Mesenteric fat pad (tissue), 1 donor: ENCODE measurements around the gene RIPOR3. TPM values are rescaled to one million over a fixed set of nuclear protein-coding genes. Genes with fewer than 3 reads are reported as not detected.
"Not testable (repeated sequence)": the region's sequence is repeated elsewhere in the genome, so short reads cannot be mapped to it uniquely, and the experiment has no call there.

Experiments
- DNase-seq: peaks from one replicate; pipeline ENCODE4 v3.0.0-alpha.2; 2020; ENCODE audit warnings: low spot score
- total RNA-seq: library from RNA; stranded (reverse); fragmentation: NEBNext Ultra II Directional; extraction: Animal tissue kit (Norgen Biotek cat#: 25700); gene quantifications from one replicate; pipeline ENCODE4 v1.2.1, GENCODE V29; 2021
- donor health status: DM: yes; HTN: yes; CAD: no.

RIPOR3 gene
- total RNA-seq, 1 donor from 2014 or later = 19.7 TPM

DNA sequence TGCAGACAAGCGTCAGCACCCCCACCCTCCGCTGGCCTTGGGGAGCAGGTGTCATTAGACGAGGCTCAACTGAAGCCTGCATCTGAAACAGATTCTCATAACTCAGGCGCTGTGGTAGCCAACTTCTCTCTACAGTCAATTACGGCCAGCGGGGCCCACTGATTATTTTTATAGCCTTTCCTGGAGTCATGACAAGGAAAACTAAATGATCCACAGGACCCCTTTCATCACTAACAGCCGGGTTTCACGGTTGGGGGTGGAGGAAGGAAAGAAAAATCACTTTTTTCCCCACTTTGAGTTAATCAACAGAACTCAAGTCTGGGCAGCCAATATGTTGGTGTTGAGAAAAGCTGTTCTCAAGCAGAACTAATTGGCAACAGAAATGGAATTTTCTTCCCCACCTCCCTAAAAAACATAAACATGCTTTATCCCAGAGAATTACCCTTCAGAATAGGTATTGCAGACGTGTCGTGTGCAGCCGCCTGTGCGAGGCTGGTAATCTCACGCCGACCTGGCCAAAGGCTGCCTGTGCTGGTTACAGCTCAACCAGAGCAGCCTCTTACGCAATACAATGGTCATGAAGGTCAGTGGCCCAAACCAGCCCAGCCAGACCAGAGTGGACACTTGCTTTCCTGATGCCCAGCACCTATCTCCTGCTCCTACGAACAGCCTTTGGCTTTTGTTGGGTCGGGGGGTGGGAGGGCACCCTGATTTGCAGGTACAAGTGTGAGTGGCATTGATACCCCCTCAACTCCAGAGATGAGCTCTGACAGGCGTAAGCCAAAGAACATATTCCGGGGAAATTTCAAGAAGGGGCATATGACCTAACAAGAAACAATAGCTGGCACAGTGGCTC, 11.0 kb downstream of the RIPOR3 start:
- DNase-seq = no peak

DNA sequence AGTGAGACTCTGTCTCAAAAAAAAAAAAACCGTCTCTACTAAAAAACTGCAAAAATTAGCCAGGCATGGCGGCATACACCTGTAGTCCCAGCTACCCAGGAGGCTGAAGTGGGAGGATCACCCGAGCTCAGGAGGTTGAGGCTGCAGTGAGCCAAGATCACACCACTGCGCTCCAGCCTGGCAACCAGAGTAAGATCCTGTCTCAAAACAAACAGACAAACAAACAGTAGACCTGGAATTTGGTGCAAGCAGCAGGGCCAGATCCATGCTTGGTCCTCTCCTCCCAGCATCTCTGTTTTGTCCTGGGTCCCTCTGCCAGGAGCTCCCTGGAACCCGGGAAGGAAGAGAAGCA, 11.6 kb downstream of the RIPOR3 start:
- no peak for DNase-seq

DNA sequence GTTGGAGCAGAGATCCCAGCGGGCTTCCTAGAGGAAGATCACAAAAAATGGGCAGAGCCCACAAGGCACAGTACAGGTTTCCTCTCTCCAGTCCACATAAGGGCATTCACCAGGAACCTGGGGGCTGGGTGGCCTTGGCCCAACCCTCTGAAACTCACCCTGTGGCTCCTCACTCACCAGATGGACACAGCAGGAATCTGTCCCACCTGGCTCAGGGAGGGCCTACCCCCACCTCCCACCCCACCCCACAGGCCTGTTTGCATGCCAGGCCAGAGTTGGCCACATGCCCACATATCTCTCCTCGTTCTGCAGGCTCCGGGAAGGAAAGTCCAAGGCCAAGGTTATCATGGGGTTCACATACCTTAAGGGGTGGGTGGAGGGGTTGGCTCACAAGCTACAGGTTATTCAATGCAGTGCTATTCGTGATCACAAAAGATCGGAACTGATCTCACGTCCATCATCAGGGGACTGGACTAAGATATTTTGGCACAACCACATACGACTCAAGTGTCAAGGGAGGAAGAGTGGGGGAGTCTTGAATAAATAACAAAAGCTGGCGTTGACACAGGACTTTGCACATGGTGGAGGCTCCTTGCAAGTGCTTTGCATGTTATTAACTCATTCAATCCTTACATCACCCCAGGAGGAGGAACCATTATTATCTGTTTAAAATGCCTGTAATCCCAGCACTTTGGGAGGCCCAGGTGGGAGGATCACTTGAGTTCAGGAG, 13.0 kb downstream of the RIPOR3 start:
- DNase-seq = no peak

DNA sequence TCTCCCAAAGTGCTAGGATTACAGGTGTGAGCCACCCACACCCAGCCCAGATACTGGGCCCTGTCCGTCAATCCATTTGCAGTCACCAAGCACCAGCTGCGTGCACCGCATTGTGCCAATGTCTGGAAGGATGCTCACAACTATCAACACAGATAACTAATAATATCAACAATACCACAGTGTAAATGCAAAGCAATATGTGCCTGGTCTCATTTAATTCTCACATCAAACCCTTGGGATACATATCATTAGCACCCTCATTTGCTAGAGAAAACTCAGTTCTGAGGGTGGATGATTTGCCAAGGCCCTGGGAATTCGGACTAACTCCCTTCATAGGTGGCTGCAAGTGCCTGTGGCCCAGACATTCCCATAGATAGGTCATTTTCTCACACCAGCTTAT, 14.5 kb downstream of the RIPOR3 start:
- no peak for DNase-seq

DNA sequence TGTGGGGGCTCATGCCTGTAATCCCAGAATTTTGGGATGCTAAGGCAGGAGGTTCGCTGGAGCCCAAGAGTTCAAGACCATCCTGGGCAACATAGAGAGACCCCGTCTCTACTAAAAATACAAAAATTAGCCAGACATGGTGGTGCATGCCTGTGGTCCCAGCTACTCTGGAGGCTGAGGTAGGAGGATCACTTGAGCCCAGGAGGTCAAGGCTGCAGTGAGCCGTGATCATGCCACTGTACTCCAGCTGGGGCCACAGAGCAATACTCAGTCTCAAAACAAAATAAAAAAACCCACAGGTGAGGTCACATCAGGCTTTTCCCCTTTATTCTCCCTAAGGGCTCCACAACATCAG, 15.0 kb downstream of the RIPOR3 start:
- DNase-seq = not testable (repeated sequence)

DNA sequence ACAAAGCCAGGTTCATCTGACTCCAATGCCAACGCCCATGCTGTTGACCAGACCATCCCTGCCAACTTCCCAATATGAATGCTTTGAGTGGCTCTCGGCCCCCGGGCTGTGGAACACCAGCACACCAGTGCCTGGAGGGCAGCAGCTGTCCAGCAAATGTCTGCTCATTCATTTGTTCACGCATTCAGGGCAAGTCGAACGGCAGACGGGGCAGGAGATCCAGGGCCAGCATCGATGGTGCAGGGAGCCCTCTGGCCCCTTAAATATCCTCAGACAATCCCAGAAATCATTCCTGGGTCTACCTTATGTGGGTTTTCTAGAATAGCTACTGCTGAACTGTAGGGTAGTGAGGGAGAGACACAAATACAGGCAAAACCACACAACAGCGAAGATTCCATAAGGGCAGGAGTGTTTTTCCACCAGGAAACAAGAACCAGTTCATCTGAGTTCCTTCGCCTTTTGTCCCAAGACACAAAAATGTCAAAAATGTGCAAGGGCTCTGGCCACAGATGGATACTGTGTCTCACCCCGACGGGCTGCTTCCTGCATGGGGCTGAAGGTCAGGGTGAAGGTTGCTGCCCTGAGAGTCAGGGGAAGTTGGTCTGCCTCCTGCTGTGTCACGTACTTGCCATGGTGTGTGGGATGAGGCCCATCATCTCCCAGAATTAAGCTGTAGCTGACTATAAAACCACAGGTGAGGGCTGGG, 15.5 kb downstream of the RIPOR3 start:
- no peak for DNase-seq

DNA sequence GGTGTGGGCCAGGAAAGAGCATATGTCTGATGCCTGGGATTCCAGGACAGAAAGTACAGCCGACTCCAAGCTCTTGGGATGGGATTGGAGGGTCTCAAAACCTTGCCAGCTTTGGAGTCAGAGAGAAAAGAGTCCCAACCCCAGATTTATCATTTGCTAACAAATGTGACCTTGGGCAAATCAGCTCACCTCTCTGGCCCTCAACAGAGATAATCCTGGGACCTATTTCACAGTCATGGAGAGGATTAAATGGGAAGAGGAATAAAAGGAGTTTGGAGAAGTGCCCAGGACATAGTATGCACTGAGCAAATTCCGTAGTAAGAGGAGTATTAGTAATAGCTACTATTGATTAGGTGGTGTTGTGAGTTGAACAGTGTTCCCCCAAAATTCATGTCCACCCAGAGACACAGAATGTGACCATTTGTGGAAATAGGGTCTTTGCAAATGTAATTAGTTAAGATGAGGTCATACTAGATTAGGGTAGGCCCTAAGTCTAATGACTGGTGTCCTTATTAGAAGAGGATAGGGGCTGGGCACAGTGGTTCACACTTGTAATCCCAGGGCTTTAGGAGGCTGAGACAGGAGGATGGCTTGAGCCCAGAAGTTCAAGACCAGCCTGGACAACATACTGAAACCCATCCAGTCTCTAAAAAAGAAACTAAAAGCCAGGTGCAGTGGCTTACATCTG, 17.1 kb downstream of the RIPOR3 start:
- no peak for DNase-seq

DNA sequence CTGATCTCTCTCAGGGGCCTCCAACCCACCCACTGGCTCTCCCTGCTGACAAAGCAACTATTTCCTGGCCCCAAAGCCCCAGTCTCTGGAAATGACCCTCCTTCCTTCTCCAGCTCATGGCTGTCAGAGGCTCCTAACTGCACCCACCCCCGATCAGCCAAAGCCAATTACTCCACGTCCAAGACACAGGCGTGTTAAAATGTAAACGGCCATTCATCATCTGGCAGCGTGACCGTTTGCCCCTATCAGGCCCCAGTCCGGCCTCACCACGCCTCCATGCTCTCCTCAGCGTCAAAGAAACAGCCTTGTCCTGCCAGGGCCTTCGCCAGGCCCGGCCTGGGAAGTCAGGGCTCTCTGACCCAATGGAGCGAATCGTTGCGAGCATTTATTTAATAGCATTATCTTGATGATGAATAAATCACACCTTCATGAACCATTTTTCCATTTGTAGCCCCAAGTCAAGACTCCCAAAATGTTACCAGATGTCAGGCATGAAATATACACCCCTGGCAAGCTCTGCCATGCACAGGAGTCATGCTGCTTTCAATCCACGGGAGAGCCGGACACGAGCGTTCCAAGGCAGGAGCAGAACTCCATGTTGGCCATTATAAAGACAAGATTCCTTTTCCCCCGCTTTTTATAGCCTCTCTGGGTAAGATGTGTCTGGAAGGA, 17.7 kb downstream of the RIPOR3 start:
- DNase-seq = no peak

DNA sequence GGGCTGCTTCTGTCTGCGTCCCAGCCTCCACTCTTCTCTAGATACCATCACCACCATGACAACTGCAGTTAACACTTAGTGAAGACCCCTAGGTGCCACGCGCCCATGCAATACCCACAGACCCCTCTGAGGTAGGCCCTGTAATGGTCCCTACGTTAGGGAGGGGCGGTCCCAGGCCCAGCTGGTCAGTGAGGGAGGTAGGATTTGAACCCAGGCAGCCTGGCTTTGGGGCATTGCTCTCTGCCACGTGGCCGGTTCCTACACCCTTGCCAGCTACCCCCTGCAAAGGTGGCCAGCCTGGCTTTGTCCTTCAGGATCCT, 18.2 kb downstream of the RIPOR3 start:
- DNase-seq = no peak

DNA sequence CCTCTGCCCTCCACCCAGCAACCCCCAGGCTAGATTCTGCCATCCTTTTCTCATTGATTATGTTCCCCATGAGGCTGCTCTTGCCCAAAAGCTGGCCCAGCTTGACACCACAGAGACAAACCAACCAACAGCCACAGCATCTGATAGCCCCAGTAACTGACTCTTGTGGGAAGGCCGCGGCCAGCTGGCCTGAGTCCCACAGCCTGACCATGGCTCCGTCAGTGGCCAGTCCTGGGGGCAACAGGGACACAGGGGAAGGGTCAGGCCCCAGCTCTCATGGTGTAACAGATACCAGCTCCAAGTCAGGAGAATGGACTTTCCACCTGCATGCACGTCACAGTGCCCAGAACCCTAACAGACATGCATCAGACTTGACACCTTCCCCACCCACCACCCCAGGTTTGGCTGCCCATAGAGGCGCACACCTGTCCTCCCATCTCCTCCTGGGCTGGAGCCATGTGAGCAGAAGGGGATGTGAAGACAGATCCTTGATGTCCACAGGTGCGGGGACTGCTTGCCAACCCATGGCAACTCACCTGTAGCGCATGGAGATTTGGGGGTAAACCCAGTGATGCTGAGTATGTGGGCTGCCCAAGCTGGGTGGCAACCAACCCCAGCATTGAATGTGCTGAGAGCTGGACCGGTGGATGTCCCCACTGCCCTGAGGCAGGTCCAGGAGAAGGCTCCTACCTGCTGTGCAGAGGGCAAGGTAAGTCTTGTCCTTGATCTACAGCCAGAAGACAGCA, 18.8 kb downstream of the RIPOR3 start:
- no peak for DNase-seq

DNA sequence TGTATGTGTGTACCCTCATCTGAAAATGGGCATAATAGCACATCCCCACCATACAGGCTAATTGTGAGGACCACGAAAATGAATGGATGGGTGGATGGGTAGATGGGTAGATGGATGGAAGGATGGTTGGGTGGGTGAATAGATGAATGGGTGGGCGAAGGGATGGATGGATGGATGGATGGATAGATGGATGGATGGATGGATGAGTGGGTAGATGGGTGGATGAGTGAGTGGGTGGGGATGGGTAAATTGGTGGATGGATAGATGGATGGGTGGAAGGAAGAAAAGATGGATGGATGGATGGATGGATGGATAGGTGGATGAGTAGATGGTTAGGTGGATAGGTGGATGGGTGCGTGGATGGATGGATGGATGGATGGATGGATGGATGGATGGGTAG, 19.7 kb downstream of the RIPOR3 start:
- no peak for DNase-seq

DNA sequence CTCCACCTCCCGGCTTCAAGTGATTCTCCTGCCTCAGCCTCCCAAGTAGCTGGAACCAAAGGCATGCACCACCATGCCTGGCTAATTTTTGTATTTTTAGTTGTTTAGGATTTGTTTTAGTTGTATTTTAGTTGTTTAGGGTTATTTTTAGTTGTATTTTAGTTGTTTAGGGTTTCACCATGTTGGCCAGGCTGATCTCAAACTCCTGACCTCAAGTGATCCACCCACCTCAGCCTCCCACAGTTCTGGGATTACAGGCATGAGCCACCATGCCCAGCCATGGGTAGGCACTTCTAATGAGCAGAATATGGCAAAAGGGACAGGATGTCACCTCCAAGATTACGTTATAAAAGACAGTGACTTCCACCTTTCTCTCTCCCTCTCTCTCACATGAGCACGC, 20.3 kb downstream of the RIPOR3 start:
- DNase-seq = not testable (repeated sequence)

DNA sequence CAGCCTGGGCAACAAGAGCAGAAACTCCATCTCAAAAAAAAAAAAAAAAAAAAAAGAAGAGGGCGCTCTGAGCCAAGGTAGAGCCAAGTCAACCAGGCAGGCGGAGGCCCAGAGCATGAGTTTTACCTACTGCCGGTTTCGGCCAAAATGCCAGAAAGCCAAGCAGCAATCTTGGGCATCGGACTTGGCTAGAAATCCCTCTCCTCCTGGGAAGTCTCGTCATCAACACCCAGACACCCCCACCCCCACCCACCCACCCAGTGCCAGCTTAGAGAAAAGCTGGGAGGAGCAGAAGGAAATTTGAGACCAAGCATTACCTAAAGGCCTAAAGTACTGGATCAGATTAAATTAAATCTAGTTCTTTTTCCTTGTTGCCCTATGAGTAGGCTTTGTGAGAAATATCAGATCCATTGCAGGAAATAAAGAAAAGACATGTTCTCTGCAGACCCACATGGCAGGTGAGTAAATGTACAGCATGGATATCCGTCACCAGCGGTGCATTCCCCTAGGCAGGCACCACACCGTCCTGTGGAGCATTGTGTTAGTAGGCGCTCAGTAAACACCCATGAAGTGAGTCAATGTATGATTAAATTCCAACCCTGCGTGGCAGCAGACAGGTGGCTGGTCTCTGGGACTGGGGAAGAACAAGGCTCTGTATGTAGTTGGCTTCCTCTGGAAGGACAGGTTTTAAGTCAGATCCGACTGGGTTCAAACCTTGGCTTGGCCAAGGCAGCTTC, 21.0 kb downstream of the RIPOR3 start:
- no peak for DNase-seq

DNA sequence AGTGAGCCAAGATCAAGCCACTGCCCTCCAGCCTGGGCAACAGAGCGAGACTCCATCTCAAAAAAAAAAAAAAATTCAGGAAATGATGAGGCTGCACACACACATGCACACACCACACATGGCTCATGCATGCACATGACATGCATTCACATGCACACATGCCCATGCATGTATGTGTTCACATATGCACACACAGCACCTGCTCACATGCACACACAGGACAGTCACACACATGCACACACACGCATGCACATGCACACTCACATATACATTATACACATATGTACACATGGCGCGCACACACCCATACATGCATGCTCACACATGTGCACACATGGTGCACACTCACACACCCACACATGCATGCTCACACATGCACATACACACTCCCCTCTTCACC, 22.5 kb downstream of the RIPOR3 start:
- DNase-seq = no peak

DNA sequence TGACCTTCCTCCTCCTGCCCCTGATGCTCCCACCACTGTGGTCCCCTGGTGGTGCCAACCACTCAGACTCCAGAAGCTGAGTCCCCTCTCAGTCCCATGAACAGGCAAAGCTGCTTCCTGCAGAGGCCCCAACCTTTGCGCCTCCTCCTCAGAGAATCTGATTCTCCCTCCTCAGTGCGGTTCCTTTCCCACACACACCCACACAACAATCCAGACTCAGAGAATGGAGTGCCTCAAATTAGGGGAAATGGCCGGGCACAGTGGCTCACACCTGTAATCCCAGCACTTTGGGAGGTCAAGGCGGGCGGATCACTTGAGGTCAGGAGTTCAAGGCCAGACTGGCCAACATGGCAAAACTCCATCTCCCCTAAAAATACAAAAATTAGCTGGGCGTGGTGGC, 23.0 kb downstream of the RIPOR3 start:
- no peak for DNase-seq

DNA sequence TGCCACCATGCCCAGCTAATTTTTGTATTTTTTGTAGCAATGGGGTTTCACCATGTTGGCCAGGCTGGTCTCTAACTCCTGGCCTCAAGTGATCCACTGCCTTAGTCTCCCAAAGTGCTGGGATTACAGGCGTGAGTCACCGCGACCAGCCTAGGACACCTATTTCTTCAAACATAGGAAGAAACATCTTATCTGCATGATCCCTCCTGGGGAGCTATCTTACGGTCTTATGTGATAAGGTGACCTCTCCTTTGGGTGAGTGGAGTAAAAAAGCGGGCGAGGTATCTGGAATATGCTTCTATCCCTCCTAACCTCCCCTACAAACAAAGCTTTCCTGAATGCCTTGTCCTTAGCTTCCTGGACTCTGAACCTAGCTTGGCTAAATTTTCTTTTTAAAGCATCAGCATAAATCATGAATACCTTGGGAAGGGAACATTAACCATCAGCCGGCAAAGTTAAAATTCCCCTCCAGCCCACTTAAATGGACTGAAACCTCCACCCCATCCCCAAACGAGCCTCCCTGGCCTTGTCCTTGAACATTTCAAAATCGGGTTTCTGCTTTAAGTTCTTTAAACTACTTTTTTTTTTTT, 24.5 kb downstream of the RIPOR3 start:
- no peak for DNase-seq

DNA sequence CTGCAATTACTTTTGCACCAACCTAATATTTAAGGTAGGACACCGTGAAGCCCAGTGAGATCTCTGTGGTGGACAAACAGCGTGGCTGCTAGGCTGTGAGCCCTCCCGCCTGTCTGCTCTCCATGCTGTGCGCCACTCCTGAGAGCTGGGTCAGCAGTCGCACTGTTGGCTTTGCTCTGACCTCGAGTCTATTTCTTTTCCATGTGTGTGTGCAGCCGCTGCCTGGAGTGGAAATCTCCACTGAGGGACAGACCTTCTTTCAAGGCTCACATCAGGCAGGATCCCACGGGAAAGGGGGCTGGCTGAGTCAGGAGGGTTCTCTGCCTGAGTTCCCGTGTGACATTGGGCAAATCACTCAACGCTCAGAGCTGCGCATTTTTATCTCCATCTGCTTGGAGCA, 27.1 kb downstream of the RIPOR3 start:
- no peak for DNase-seq

DNA sequence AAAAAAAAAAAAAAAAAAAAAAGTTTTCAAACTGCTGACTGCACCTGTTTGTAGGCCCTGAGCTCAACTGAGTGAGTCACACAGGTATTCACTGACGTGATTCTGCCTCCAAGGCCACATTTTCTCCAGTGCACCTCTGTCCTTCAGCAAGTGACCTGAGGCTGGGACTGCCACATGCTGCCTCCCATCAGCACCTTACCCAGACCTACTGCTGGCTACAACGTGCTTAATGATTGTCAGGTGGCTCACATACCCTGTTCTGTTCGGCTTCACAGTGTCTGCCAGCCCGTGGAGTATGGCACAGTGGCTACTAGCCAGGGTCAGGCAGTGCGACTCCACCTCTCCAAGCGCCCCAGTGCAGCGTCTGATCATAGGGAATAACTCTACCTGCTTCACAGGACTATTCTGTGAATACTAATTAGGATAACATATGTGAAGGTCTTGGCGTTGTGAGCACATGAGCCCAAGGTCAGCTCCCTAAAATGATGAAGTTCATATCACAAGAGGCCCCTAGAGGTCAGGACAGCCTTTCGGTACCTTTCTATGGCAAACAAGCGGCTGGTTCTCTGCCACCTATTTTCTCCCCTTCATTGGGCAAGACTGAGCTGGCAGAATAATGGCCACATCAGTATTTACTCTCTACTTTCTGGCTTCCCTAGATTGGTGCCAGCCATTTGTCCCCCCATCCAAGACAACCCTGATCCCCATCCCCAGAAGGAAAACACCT, 28.1 kb downstream of the RIPOR3 start:
- DNase-seq = no peak
